Esophagus squamous epithelium (tissue), 5 donors: Measurements from ENCODE around the gene SLC25A22. TPM values are rescaled to one million over a fixed set of nuclear protein-coding genes. Genes with fewer than 3 reads are reported as not detected.

ENCODE experiments used
- DNase-seq: peaks from one replicate; lab custom pipeline; 2025; lab: John Stamatoyannopoulos, UW
- H3K27ac ChIP-seq, 4 donors: fragments of 200-600 bp; sonication (generic); one replicate each; pipeline ENCODE4 v1.5.1; 2016 to 2019; ENCODE audit warnings: mild to moderate bottlenecking in 1 of 4
- H3K27me3 ChIP-seq, 4 donors: fragments of 200-600 bp; sonication (generic); 1 replicate in 3 of 4; 2 replicates in 1 of 4; pipeline versions ENCODE4 v1.5.1 to v1.6.0; 2017 to 2021; ENCODE audit warnings: antibody characterized with exemption in 1 of 4
- H3K36me3 ChIP-seq, 3 donors: fragments of 200-600 bp; sonication (generic); one replicate each; pipeline ENCODE4 v1.5.1; 2016 to 2019
- H3K4me1 ChIP-seq, 3 donors: fragments of 200-600 bp; sonication (generic); one replicate each; pipeline ENCODE4 v1.5.1; 2017 to 2019
- H3K4me3 ChIP-seq, 4 donors: fragments of 200-600 bp; sonication (generic); 1 replicate in 3 of 4; 2 replicates in 1 of 4; pipeline ENCODE4 v1.5.1; 2016 to 2019; ENCODE audit warnings: mild to moderate bottlenecking in 2 of 4, moderate library complexity in 1 of 4
- H3K9me3 ChIP-seq, 3 donors: fragments of 200-600 bp; sonication (generic); one replicate each; pipeline ENCODE4 v1.5.1; 2016 to 2019
- POLR2A ChIP-seq, 4 donors: fragments of 450-650 bp; IDR thresholded peaks; one replicate each; pipeline ENCODE4 v1.6.1; 2017; ENCODE audit warnings: antibody characterized with exemption in 4 of 4, mild to moderate bottlenecking in 4 of 4, moderate library complexity in 3 of 4
- whole genome bisulfite sequencing, 2 donors: methylation state at CpG; one replicate each; pipeline ENCODE4 v1.1.5; 2018; 5-methylcytosine and 5-hydroxymethylcytosine counted together
- intact Hi-C: fragments of 100-400 bp; cut with DNase I; formaldehyde crosslinking; loops from one replicate; pipeline ENCODE4 v1.15.0; 2022
- total RNA-seq, 4 donors: library from RNA; depleted of rRNA; stranded (reverse); fragments of >200 nt; gene quantifications; one replicate each; pipeline ENCODE4 v1.1.0, GENCODE V29; 2016
- TF ChIP-seq, protein P1 (sequence below), 6 experiments: fragments of 450-650 bp in 4 of 6; fragments of 200-600 bp in 2 of 6; sonication (generic) in 2 of 6; IDR thresholded peaks; one replicate each; pipeline ENCODE4 v1.5.1; 2016 to 2019; ENCODE audit warnings: antibody characterized with exemption in 6 of 6, mild to moderate bottlenecking in 4 of 6, moderate library complexity in 4 of 6
- donor health status: DM: yes; HTN: yes; CAD: no.

Gene SLC25A22
- total RNA-seq, 4 donors from 2014 or later: 4.0 to 14.7 (median 9.8) TPM

DNA sequence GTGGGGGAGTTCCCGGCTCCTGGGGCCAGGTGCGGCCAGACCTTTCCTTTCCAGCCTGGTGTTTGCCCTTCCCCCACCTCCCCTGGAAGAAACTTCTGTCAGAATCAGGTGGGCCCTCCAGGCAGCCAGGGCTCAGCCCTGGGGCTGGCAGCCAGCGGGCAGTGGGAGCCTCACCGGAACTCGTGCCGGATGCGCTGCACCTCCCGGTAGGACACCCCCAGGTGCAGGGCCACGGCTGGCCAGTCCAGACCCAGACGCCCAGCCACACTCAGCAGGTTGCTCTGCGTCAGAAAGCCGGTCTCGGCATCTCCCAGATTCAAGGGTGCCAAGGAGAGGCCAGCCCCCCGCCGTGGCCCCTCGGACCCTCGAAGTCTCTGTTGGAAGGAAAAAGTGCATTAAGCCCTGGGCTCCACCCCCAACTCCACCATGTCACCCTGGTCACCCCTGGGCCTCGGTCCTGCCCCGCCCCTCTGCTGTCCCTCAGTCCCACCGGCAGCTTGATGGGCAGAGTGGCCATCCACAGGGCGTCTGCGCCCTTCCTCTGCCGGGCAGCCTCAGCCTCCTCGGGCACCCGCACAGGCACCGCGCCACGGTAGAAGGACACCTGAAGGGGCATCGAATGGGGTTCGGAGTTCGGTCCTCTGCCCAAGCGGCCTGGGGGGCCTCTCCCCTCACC is 1.7 kb upstream of the SLC25A22 start:
- 40 to 95% methylated on average over 1 to 12 of the region's 32 CpGs for WGBS, 2 donors
- no peak overlapping the region for H3K27ac ChIP-seq
- H3K4me1 ChIP-seq: peaks cover 37 to 60% (median 46%) of the 10 kb centered on the region in 3 donors
- intact Hi-C loops: no loop called here
- peaks cover 0 to 48% (median 11%) of the 10 kb centered on the region in 3 donors for H3K36me3 ChIP-seq
- no peaks in the 10 kb centered on the region for H3K9me3 ChIP-seq
- H3K27me3 ChIP-seq: no peaks in the 10 kb centered on the region
- TF ChIP-seq, protein P1, sequence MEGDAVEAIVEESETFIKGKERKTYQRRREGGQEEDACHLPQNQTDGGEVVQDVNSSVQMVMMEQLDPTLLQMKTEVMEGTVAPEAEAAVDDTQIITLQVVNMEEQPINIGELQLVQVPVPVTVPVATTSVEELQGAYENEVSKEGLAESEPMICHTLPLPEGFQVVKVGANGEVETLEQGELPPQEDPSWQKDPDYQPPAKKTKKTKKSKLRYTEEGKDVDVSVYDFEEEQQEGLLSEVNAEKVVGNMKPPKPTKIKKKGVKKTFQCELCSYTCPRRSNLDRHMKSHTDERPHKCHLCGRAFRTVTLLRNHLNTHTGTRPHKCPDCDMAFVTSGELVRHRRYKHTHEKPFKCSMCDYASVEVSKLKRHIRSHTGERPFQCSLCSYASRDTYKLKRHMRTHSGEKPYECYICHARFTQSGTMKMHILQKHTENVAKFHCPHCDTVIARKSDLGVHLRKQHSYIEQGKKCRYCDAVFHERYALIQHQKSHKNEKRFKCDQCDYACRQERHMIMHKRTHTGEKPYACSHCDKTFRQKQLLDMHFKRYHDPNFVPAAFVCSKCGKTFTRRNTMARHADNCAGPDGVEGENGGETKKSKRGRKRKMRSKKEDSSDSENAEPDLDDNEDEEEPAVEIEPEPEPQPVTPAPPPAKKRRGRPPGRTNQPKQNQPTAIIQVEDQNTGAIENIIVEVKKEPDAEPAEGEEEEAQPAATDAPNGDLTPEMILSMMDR (IDR thresholded peaks at IDR 0.05): no peak
- no peak for TF ChIP-seq POLR2A (IDR thresholded peaks at IDR 0.05)
- no peak overlapping the region for H3K4me3 ChIP-seq
- no peak for DNase-seq

DNA sequence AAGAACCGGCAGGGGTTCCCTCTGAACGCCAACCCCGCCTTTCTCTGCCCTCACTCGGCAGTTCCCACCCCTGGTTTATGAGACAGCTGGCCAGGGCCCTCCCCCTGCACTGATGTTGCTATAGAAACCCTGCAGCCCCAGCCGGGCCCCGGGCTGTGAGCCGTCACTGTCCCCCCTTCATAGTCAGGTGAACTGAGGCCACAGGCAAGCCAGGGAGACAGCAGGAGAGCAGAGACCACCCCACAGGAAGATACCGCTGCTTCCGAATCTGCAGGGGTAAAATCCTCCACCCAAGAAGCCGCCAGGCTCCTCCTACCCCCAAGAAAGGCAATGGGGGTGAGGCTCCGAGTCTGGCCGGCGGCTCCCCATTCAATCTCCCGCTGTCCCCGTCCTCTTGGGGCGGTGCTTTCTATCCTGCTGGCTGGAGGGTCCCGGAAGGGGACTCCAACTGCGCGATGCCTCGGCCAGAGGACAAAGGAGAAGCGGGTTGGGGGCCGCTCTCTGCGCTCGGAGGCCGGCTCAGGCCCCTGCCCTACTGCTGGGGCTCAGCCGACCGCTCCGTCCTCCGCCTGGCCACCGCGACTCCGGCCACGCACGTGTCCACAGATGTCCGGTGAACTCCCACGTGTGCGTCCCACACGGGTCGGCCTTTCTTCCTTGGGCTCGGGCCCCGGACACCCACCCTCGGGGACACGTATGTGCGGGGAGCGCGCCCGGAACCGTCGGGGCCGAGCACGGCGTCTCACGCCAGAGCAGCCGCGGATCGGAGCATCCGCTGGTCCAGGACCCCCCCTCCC is 587 bp downstream of the SLC25A22 start:
- Histone ChIP-seq H3K36me3 (peaks cover 4 to 55% (median 8%) of the 10 kb centered on the region in 3 donors), H3K27me3 (no peaks in the 10 kb centered on the region), H3K4me1 (peaks cover 29 to 47% (median 39%) of the 10 kb centered on the region in 3 donors), H3K4me3 (peak overlapping the region; percentile 65 to 87 (median 82)), H3K9me3 (no peaks in the 10 kb centered on the region), H3K27ac (peak overlapping the region; percentile 81 to 94 (median 90))
- WGBS, 2 donors: 2% methylated on average over 13 of the region's 57 CpGs; no CpG with 5 or more reads in 1 of the 2 donors
- DNase-seq: no peak
- TF ChIP-seq POLR2A (IDR thresholded peaks at IDR 0.05): no peak
- TF ChIP-seq, protein P1 (IDR thresholded peaks at IDR 0.05): no peak
- intact Hi-C loops: no loop called here

DNA sequence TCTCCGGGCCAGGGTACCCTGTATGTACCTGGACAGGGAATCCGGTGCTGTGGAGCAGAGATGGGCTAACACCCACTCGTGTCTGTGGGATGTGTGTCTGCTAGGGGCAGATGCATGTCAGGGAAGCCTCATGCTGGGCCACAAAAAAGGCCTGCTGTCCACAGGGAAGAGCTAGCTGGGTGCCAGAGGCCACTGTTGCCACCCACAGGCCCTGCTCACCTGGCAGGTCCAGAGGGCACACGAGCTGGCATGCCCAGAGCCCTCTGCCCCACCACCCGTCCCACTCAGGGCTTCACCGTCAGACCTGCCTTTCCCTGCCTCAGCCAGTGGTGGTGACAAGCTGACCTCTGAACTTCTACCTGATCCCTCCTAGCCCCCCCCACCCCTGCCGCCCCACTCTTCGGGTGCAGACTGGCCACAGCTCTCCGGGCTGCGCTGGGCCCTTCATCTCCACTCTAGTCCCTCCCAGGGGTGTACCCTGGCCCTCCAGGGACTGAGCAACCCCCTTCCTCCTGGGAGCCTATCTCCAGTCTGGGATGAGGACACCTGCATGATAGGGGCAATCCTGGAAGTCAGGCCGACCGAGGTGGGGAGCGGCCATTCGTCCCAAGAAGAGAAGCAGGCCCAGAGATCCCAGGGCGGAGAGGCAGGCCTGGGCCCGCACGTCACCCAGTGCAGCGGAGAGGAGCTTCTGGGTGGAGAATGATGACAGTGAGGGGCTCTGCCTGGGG is 1.4 kb downstream of the SLC25A22 start:
- Histone ChIP-seq H3K27me3 (peaks cover 0 to 1% (median 0%) of the 10 kb centered on the region in 4 donors), H3K9me3 (no peaks in the 10 kb centered on the region), H3K4me3 (peak overlapping the region; percentile 65 to 87 (median 82)), H3K4me1 (peaks cover 29 to 46% (median 39%) of the 10 kb centered on the region in 3 donors), H3K36me3 (peaks cover 4 to 55% (median 8%) of the 10 kb centered on the region in 3 donors), H3K27ac (peak overlapping the region; percentile 81 to 94 (median 90))
- intact Hi-C loops: no loop called here
- 60% methylated on average over 2 of the region's 18 CpGs; no CpG with 5 or more reads in 1 of the 2 donors for WGBS, 2 donors
- no peak for DNase-seq
- TF ChIP-seq, protein P1 (IDR thresholded peaks at IDR 0.05): no peak
- TF ChIP-seq POLR2A (IDR thresholded peaks at IDR 0.05): no peak

DNA sequence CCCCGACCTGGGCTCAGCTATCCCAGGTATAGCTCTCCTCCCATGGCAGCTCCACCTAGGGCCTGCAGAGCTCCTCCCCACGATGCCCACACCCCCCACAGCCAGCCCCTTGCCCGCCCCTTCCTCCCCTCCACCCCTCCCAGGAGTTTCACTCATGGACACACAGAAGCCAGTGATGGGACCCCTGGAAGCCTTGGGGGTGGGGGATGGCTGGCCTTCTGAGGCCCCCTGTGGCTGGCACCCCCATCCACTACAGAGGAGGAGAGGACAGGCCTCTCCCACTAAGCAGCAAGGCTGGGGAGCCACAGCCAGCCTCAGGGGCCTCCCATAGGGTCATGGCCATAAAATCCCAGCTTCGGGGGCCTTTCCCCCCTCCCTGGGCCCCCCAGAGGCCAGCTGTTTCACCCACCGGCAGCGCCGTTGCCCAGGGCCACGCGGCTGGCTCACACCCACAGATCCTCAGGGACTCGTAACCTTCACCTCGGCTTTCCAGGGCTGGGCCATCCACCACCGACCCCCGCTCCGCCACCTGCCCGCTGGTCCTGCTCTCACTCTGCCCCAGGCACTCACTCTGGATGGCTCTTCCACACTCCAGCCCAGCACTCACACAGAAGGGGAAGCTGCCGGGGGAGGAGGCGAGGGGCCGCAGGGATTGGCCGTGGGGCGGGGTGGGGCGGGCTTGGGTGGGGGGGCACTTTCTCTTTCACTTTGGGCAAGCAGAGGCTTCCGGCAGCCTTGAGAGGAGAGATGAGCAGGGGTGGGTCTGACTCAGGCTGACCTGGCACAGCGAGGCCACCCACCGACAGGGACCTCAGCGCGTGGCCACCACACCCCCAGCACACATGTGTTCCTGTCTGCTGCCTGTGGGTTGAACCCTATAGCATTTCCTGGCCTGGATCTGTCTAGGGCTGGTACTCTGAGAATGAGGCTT is 2.2 kb downstream of the SLC25A22 start:
- Histone ChIP-seq H3K4me1 (peaks cover 29 to 46% (median 39%) of the 10 kb centered on the region in 3 donors), H3K9me3 (no peaks in the 10 kb centered on the region), H3K4me3 (peak overlapping the region; percentile 65 to 87 (median 82)), H3K36me3 (peaks cover 4 to 52% (median 11%) of the 10 kb centered on the region in 3 donors), H3K27ac (peak overlapping the region; percentile 81 to 94 (median 90)), H3K27me3 (peaks cover 0 to 3% (median 0%) of the 10 kb centered on the region in 4 donors)
- intact Hi-C loops: no loop called here
- peak in 1 of 4 donors; percentile 29 for TF ChIP-seq POLR2A (IDR thresholded peaks at IDR 0.05)
- TF ChIP-seq, protein P1 (IDR thresholded peaks at IDR 0.05): no peak
- DNase-seq: peak; percentile 55
- WGBS, 2 donors: 0 to 20% methylated on average over 4 to 10 of the region's 26 CpGs
